IMR-90 (cell line): Measurements from ENCODE around the gene WDR49. TPM values are rescaled to one million over a fixed set of nuclear protein-coding genes. Genes with fewer than 3 reads are reported as not detected.

ENCODE experiments used
- ATAC-seq: fragments of 200-7000 bp; cut with Tn5 transposase; 2 replicates; pipeline ENCODE4 v1.9.1; 2020; ENCODE audit warnings: low read depth, mild to moderate bottlenecking, moderate library complexity
- BruUV-seq: library from RNA; stranded (reverse); fragments of 400-500 nt; replicated peaks from 2 replicates; lab custom pipeline; 2021; lab: Mats Ljungman, UMichigan
- CTCF ChIA-PET: fragments of 300-600 bp; formaldehyde crosslinking; extraction: SDS; loops from one replicate; lab custom pipeline; 2021; ENCODE audit warnings: antibody characterized with exemption; lab: Yijun Ruan, JAX
- POLR2A ChIA-PET: fragments of 300-600 bp; sonication (Branson Sonifier 250); formaldehyde crosslinking; loops from one replicate; lab custom pipeline; 2022; ENCODE audit warnings: antibody characterized with exemption; ENCODE audit not compliant: unreplicated experiment; lab: Charles Lee
- DNase-seq: peaks from one replicate; pipeline ENCODE4 v3.0.0; 2013
- H2AFZ ChIP-seq: replicated peaks from 2 replicates; pipeline ENCODE3; 2013; ENCODE audit warnings: low read length, mild to moderate bottlenecking; ENCODE audit not compliant: poor library complexity
- H2AK5ac ChIP-seq: 2 replicates; pipeline ENCODE4 v1.6.1; 2013; ENCODE audit warnings: low read depth, low read length, inconsistent platforms
- H2AK9ac ChIP-seq: replicated peaks from 2 replicates; pipeline ENCODE3; 2013; ENCODE audit warnings: mild to moderate bottlenecking, low read depth, low read length, moderate library complexity; ENCODE audit not compliant: poor library complexity
- H2BK120ac ChIP-seq: 2 replicates; pipeline ENCODE4 v1.6.1; 2013; ENCODE audit warnings: low read depth, low read length, inconsistent platforms
- H2BK15ac ChIP-seq: 3 replicates; pipeline ENCODE4 v1.6.1; 2013; ENCODE audit warnings: low read depth, low read length, inconsistent platforms
- H2BK20ac ChIP-seq: 2 replicates; pipeline ENCODE4 v1.6.1; 2013; ENCODE audit warnings: low read depth, mild to moderate bottlenecking, inconsistent platforms, low read length, moderate library complexity
- H2BK5ac ChIP-seq: 2 replicates; pipeline ENCODE4 v1.6.1; 2013; ENCODE audit warnings: mild to moderate bottlenecking, low read depth, low read length, inconsistent platforms; ENCODE audit not compliant: poor library complexity, severe bottlenecking
- H3K14ac ChIP-seq: replicated peaks from 2 replicates; pipeline ENCODE4 v1.6.1; 2013; ENCODE audit warnings: low read depth, low read length, inconsistent platforms
- H3K18ac ChIP-seq: 2 replicates; pipeline ENCODE4 v1.6.1; 2013; ENCODE audit warnings: low read depth, low read length, control low read depth
- H3K23ac ChIP-seq: 2 replicates; pipeline ENCODE4 v1.6.1; 2013; ENCODE audit warnings: low read depth, low read length, inconsistent platforms
- H3K27ac ChIP-seq: 2 replicates; pipeline ENCODE4 v1.5.1; 2013; ENCODE audit warnings: mild to moderate bottlenecking, control low read depth, low read length; ENCODE audit not compliant: insufficient read depth
- H3K27me3 ChIP-seq: 2 replicates; pipeline ENCODE4 v1.6.1; 2013; ENCODE audit warnings: low read length; ENCODE audit not compliant: control insufficient read depth, insufficient read depth
- H3K36me3 ChIP-seq: 2 replicates; pipeline ENCODE4 v1.6.1; 2013; ENCODE audit warnings: low read length, mixed read lengths; ENCODE audit not compliant: control insufficient read depth, insufficient read depth
- H3K4ac ChIP-seq: 2 replicates; pipeline ENCODE4 v1.6.1; 2013; ENCODE audit warnings: low read depth, low read length, inconsistent platforms
- H3K4me1 ChIP-seq: 2 replicates; pipeline ENCODE4 v1.6.1; 2013; ENCODE audit warnings: low read length, mixed read lengths; ENCODE audit not compliant: control insufficient read depth, insufficient read depth
- H3K4me2 ChIP-seq: 2 replicates; pipeline ENCODE4 v1.6.1; 2013; ENCODE audit warnings: low read depth, mild to moderate bottlenecking, control low read depth, low read length, moderate library complexity
- H3K4me3 ChIP-seq: 2 replicates; pipeline ENCODE4 v1.5.1; 2013; ENCODE audit warnings: low read depth, mild to moderate bottlenecking, control low read depth, low read length, moderate library complexity; ENCODE audit not compliant: insufficient read depth
- H3K56ac ChIP-seq: 2 replicates; pipeline ENCODE4 v1.6.1; 2013; ENCODE audit warnings: low read length, inconsistent platforms; ENCODE audit not compliant: insufficient read depth; ENCODE audit errors: extremely low read depth
- H3K79me1 ChIP-seq, 2 experiments: 2 replicates each; pipeline ENCODE4 v1.6.1; 2013; ENCODE audit warnings: low read length in 2 of 2, inconsistent platforms in 1 of 2, low read depth in 1 of 2
- H3K9ac ChIP-seq: 2 replicates; pipeline ENCODE4 v1.6.1; 2013; ENCODE audit warnings: low read depth, low read length, control low read depth
- H3K9me1 ChIP-seq: 2 replicates; pipeline ENCODE4 v1.6.1; 2013; ENCODE audit warnings: low read length, inconsistent platforms; ENCODE audit not compliant: insufficient read depth
- H3K9me3 ChIP-seq: 2 replicates; pipeline ENCODE4 v1.6.1; 2013; ENCODE audit warnings: low read length; ENCODE audit not compliant: control insufficient read depth, insufficient read depth
- H4K20me1 ChIP-seq: 2 replicates; pipeline ENCODE4 v1.6.1; 2013; ENCODE audit warnings: low read length, inconsistent platforms; ENCODE audit not compliant: insufficient read depth
- H4K5ac ChIP-seq: 2 replicates; pipeline ENCODE4 v1.6.1; 2013; ENCODE audit warnings: mild to moderate bottlenecking, low read depth, low read length, control low read depth
- H4K8ac ChIP-seq, 2 experiments: 2 replicates each; pipeline ENCODE4 v1.6.1; 2013; ENCODE audit warnings: low read depth in 2 of 2, low read length in 2 of 2, control low read depth in 1 of 2, inconsistent platforms in 1 of 2
- H4K91ac ChIP-seq: 2 replicates; pipeline ENCODE4 v1.6.1; 2013; ENCODE audit warnings: low read depth, low read length, inconsistent platforms; ENCODE audit not compliant: insufficient read depth
- BHLHE40 ChIP-seq: fragments of 150-350 bp; IDR thresholded peaks from 2 replicates; pipeline ENCODE4 v1.6.1; 2016; ENCODE audit warnings: mild to moderate bottlenecking, low read depth, low read length
- CEBPB ChIP-seq: IDR thresholded peaks from 2 replicates; pipeline ENCODE4 v1.6.1; 2012; ENCODE audit warnings: low read depth, low read length, improper control_type of control experiment
- CHD1 ChIP-seq: IDR thresholded peaks from 2 replicates; pipeline ENCODE4 v1.6.1; 2012; ENCODE audit warnings: low read depth, low read length, improper control_type of control experiment
- FOS ChIP-seq: fragments of 150-350 bp; IDR thresholded peaks from 2 replicates; pipeline ENCODE4 v1.6.1; 2016; ENCODE audit warnings: low read depth, low read length
- MAFK ChIP-seq: IDR thresholded peaks from 2 replicates; pipeline ENCODE4 v1.6.1; 2012; ENCODE audit warnings: low read depth, low read length, improper control_type of control experiment
- MAZ ChIP-seq: IDR thresholded peaks from 2 replicates; pipeline ENCODE4 v1.6.1; 2012; ENCODE audit warnings: low read depth, mild to moderate bottlenecking, low read length, improper control_type of control experiment, moderate library complexity, borderline replicate concordance
- MXI1 ChIP-seq: IDR thresholded peaks from 2 replicates; pipeline ENCODE4 v1.6.1; 2012; ENCODE audit warnings: low read depth, mild to moderate bottlenecking, low read length, moderate library complexity, borderline replicate concordance
- NFE2L2 ChIP-seq: fragments of 150-350 bp; IDR thresholded peaks from 2 replicates; pipeline ENCODE4 v1.6.1; 2016; ENCODE audit warnings: low read depth, mild to moderate bottlenecking, low read length
- POLR2A ChIP-seq: IDR thresholded peaks from 2 replicates; pipeline ENCODE4 v1.6.1; 2012; ENCODE audit warnings: mild to moderate bottlenecking, low read depth, low read length
- RAD21 ChIP-seq: IDR thresholded peaks from 2 replicates; pipeline ENCODE4 v1.6.1; 2012; ENCODE audit warnings: low read length, improper control_type of control experiment
- RCOR1 ChIP-seq: IDR thresholded peaks from 2 replicates; pipeline ENCODE4 v1.6.1; 2012; ENCODE audit warnings: mild to moderate bottlenecking, low read length, improper control_type of control experiment; ENCODE audit not compliant: insufficient replicate concordance
- RFX5 ChIP-seq: IDR thresholded peaks from 2 replicates; pipeline ENCODE4 v1.8.0; 2012; ENCODE audit warnings: low read depth, mild to moderate bottlenecking, low read length, moderate library complexity
- SMC3 ChIP-seq: fragments of 150-350 bp; IDR thresholded peaks from 2 replicates; pipeline ENCODE4 v1.6.1; 2016; ENCODE audit warnings: low read depth, mild to moderate bottlenecking, antibody characterized with exemption, low read length, moderate library complexity
- WGBS, 2 experiments: methylation state at CpG; one replicate each; pipeline versions ENCODE4 v1.1.5 to v1.1.7; 2013; ENCODE audit warnings: missing lambda C conversion rate in 2 of 2; ENCODE audit not compliant: insufficient read length in 1 of 2; ENCODE audit errors: extremely low coverage in 2 of 2; 5-methylcytosine and 5-hydroxymethylcytosine counted together
- dilution Hi-C: fragments of 300-500 bp; cut with HindIII; formaldehyde crosslinking; loops from one replicate; pipeline ENCODE4 v1.14.3; 2018; ENCODE audit warnings: low sequenced_read_pairs; ENCODE audit not compliant: unreplicated experiment
- in situ Hi-C: fragments of 300-500 bp; cut with MboI; formaldehyde crosslinking; loops from 3 replicates; pipeline ENCODE4 v1.14.3; 2019; ENCODE audit warnings: low sequenced_read_pairs, inconsistent platforms, mixed read lengths
- intact Hi-C: fragments of 100-400 bp; cut with micrococcal nuclease; formaldehyde crosslinking; loops from 2 replicates; pipeline ENCODE4 v1.10.0; 2022
- polyA plus RNA-seq, 3 experiments: library from polyadenylated mRNA; depleted of rRNA; stranded (reverse); fragments of >200 nt; gene quantifications; 2 replicates each; pipeline ENCODE4 v1.2.3, GENCODE V29; 2012; ENCODE audit warnings: low replicate concordance in 1 of 3
- total RNA-seq: library from RNA; depleted of rRNA; stranded (reverse); fragments of >200 nt; gene quantifications from 2 replicates; pipeline ENCODE4 v1.2.3, GENCODE V29; 2012
- TF ChIP-seq, protein P1 (sequence below): conservative IDR thresholded peaks from 2 replicates; pipeline ENCODE4 v1.5.1; 2012; ENCODE audit warnings: mild to moderate bottlenecking, low read depth, low read length, improper control_type of control experiment
- TF ChIP-seq, protein P2 (sequence below): fragments of 150-350 bp; IDR thresholded peaks from 2 replicates; pipeline ENCODE4 v1.6.1; 2016; ENCODE audit warnings: low read depth, mild to moderate bottlenecking, low read length, moderate library complexity, borderline replicate concordance
- TF ChIP-seq, protein P3 (sequence below): fragments of 150-350 bp; IDR thresholded peaks from 2 replicates; pipeline ENCODE4 v1.6.1; 2017; ENCODE audit warnings: mild to moderate bottlenecking, antibody characterized with exemption, low read length, low read depth

Gene WDR49
- total and polyA plus RNA-seq, 2 of the 4 experiments (the other 2 are of a cell fraction), result not detected

DNA sequence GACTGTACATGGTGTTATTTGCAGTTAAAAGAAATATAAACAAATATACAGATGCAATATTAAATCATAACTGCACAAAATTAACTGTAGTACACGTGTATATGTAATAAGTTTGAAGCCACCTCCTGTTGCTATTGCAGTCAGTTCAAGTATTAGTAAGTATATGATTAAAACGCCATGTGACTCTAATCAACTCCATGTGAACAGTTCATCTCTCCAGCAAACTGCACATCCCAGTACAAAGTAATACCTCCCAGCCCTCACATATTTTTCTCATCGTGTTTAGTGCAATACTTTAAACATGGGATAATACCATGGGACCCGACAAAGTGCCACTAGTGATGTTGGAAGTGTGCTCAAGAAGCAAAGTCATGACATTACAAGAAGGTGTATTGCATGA is 46.3 kb upstream of the WDR49 start:
- no CpG with 5 or more reads among the region's 4 CpGs for WGBS, 2 experiments

More for the DNA sequence above, 46.3 kb upstream of the WDR49 start:
- DNase-seq (no peak), ATAC-seq (no peak)
- ChIA-PET POLR2A (no interaction called here), CTCF (interaction anchor here (0.6 kb wide), 1 partner anchor 175 kb away, joined by 4 read pairs; no protein-coding TSS in a partner anchor)
- intact Hi-C loops (no loop called here), dilution Hi-C loops (no loop called here), in situ Hi-C loops (no loop called here)
- no peak overlapping the region for H4K5ac ChIP-seq
- H3K79me1 ChIP-seq, result peaks cover 7 to 13% of the 10 kb centered on the region in 2 experiments
- no peak overlapping the region for H3K4me2 ChIP-seq
- no peaks in the 10 kb centered on the region for H3K36me3 ChIP-seq
- H3K23ac ChIP-seq, result no peak overlapping the region
- H4K91ac ChIP-seq, result no peak overlapping the region
- no peak overlapping the region for H2BK15ac ChIP-seq
- H3K4ac ChIP-seq, result no peak overlapping the region
- no peak overlapping the region for H3K9ac ChIP-seq
- H2AFZ ChIP-seq, result no peak overlapping the region
- H4K20me1 ChIP-seq, result no peaks in the 10 kb centered on the region; the same call in 1 of the 2 replicates
- H3K4me1 ChIP-seq, result no peaks in the 10 kb centered on the region
- no peak overlapping the region for H2AK5ac ChIP-seq
- no peak overlapping the region for H3K14ac ChIP-seq
- no peak for TF ChIP-seq CHD1
- no peak for TF ChIP-seq BHLHE40
- TF ChIP-seq FOS, result no peak
- TF ChIP-seq, protein P1, sequence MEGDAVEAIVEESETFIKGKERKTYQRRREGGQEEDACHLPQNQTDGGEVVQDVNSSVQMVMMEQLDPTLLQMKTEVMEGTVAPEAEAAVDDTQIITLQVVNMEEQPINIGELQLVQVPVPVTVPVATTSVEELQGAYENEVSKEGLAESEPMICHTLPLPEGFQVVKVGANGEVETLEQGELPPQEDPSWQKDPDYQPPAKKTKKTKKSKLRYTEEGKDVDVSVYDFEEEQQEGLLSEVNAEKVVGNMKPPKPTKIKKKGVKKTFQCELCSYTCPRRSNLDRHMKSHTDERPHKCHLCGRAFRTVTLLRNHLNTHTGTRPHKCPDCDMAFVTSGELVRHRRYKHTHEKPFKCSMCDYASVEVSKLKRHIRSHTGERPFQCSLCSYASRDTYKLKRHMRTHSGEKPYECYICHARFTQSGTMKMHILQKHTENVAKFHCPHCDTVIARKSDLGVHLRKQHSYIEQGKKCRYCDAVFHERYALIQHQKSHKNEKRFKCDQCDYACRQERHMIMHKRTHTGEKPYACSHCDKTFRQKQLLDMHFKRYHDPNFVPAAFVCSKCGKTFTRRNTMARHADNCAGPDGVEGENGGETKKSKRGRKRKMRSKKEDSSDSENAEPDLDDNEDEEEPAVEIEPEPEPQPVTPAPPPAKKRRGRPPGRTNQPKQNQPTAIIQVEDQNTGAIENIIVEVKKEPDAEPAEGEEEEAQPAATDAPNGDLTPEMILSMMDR, result no peak
- TF ChIP-seq RCOR1, result no peak
- TF ChIP-seq RAD21, result no peak
- TF ChIP-seq MAZ, result no peak
- TF ChIP-seq POLR2A, result no peak
- TF ChIP-seq MAFK, result no peak
- TF ChIP-seq, protein P2, sequence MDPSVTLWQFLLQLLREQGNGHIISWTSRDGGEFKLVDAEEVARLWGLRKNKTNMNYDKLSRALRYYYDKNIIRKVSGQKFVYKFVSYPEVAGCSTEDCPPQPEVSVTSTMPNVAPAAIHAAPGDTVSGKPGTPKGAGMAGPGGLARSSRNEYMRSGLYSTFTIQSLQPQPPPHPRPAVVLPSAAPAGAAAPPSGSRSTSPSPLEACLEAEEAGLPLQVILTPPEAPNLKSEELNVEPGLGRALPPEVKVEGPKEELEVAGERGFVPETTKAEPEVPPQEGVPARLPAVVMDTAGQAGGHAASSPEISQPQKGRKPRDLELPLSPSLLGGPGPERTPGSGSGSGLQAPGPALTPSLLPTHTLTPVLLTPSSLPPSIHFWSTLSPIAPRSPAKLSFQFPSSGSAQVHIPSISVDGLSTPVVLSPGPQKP, result no peak
- TF ChIP-seq SMC3, result no peak
- no peak for TF ChIP-seq MXI1
- TF ChIP-seq, protein P3, sequence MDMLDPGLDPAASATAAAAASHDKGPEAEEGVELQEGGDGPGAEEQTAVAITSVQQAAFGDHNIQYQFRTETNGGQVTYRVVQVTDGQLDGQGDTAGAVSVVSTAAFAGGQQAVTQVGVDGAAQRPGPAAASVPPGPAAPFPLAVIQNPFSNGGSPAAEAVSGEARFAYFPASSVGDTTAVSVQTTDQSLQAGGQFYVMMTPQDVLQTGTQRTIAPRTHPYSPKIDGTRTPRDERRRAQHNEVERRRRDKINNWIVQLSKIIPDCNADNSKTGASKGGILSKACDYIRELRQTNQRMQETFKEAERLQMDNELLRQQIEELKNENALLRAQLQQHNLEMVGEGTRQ, result no peak
- no peak for TF ChIP-seq CEBPB
- no peak for TF ChIP-seq NFE2L2
- TF ChIP-seq RFX5, result no peak
- no peak overlapping the region for H2AK9ac ChIP-seq
- no peak overlapping the region for H2BK120ac ChIP-seq
- no peaks in the 10 kb centered on the region for H3K27me3 ChIP-seq
- no peak overlapping the region for H3K4me3 ChIP-seq
- H3K9me1 ChIP-seq, result no peaks in the 10 kb centered on the region
- H3K18ac ChIP-seq, result no peak overlapping the region
- H3K27ac ChIP-seq, result no peak overlapping the region
- H4K8ac ChIP-seq, result no peak overlapping the region
- H2BK5ac ChIP-seq, result no peak overlapping the region
- no peak overlapping the region for H2BK20ac ChIP-seq
- H3K56ac ChIP-seq, result no peak overlapping the region
- H3K9me3 ChIP-seq, result no peaks in the 10 kb centered on the region
- no TSS peak for BruUV-seq
